ENCODE measurements around the gene MESD. TPM values are rescaled to one million over a fixed set of nuclear protein-coding genes. Genes with fewer than 3 reads are reported as not detected.
A peak's percentile ranks its signal among the peaks of the same experiment; 100 is the strongest.

Gene MESD
- total RNA-seq, 1 donor from 2014 or later: 24.2 TPM

- peaks cover 26% of the 10 kb centered on the region for H3K36me3 ChIP-seq
- ATAC-seq: no peak
Observed at GRCh38 chr15:80934761-80935221, 54.8 kb downstream of the MESD start.

GRCh38 chr15:80932989-80933388, 56.6 kb downstream of the MESD start:
- Histone ChIP-seq H3K4me3 (no peak overlapping the region), H3K27ac (no peak overlapping the region), H3K9me3 (no peaks in the 10 kb centered on the region), H3K27me3 (ENCODE audit: low read depth) (no peaks in the 10 kb centered on the region), H3K4me1 (no peaks in the 10 kb centered on the region), H3K36me3 (peaks cover 19% of the 10 kb centered on the region)
- no peak for TF ChIP-seq CTCF (IDR thresholded peaks at IDR 0.05)
- intact Hi-C loops (cut with DNase I): no loop called here
- DNase-seq (no peak), ATAC-seq (peak; percentile 11 to 24)

More at GRCh38 chr15:80934761-80935221, 54.8 kb downstream of the MESD start:
- no peak for DNase-seq
- Histone ChIP-seq H3K27ac (no peak overlapping the region), H3K4me1 (no peaks in the 10 kb centered on the region), H3K9me3 (no peaks in the 10 kb centered on the region), H3K4me3 (no peak overlapping the region), H3K27me3 (ENCODE audit: low read depth) (no peaks in the 10 kb centered on the region)
- TF ChIP-seq CTCF (IDR thresholded peaks at IDR 0.05): no peak
- intact Hi-C loops (cut with DNase I): no loop called here

GRCh38 chr15:80932513-80932815, 57.2 kb downstream of the MESD start:
- no peak overlapping the region for H3K27ac ChIP-seq
- no peaks in the 10 kb centered on the region for H3K27me3 ChIP-seq (ENCODE audit: low read depth)
- peaks cover 15% of the 10 kb centered on the region for H3K36me3 ChIP-seq
- ATAC-seq: no peak
- no peak overlapping the region for H3K4me3 ChIP-seq
- H3K9me3 ChIP-seq: no peaks in the 10 kb centered on the region
- no peaks in the 10 kb centered on the region for H3K4me1 ChIP-seq
- DNase-seq: no peak
- intact Hi-C loops (cut with DNase I): no loop called here
- TF ChIP-seq CTCF (IDR thresholded peaks at IDR 0.05): no peak

GRCh38 chr15:80931721-80932512, 57.7 kb downstream of the MESD start:
- Histone ChIP-seq H3K4me3 (no peak overlapping the region), H3K9me3 (no peaks in the 10 kb centered on the region), H3K36me3 (peaks cover 10% of the 10 kb centered on the region), H3K4me1 (no peaks in the 10 kb centered on the region), H3K27me3 (ENCODE audit: low read depth) (no peaks in the 10 kb centered on the region), H3K27ac (no peak overlapping the region)
- TF ChIP-seq CTCF (IDR thresholded peaks at IDR 0.05): no peak
- no peak for DNase-seq
- intact Hi-C loops (cut with DNase I): no loop called here
- ATAC-seq: no peak

GRCh38 chr15:80931191-80931590, 58.4 kb downstream of the MESD start:
- Histone ChIP-seq H3K4me3 (no peak overlapping the region), H3K27ac (no peak overlapping the region), H3K27me3 (ENCODE audit: low read depth) (no peaks in the 10 kb centered on the region), H3K36me3 (peaks cover 2% of the 10 kb centered on the region), H3K9me3 (no peaks in the 10 kb centered on the region), H3K4me1 (no peaks in the 10 kb centered on the region)
- DNase-seq (no peak), ATAC-seq (no peak)
- intact Hi-C loops (cut with DNase I): no loop called here
- TF ChIP-seq CTCF (IDR thresholded peaks at IDR 0.05): no peak
